Neural cell (in vitro differentiated cells): ENCODE results near the gene CLEC16A. TPM values are rescaled to one million over a fixed set of nuclear protein-coding genes. Genes with fewer than 3 reads are reported as not detected.

Source experiments
- H2AFZ ChIP-seq: fragments of 200-600, 300-800 bp; sonication (generic), shearing (Covaris generic); 2 replicates; pipeline ENCODE4 v1.6.0; 2014; ENCODE audit warnings: low read depth, mild to moderate bottlenecking, antibody characterized with exemption, low read length, moderate library complexity
- H3F3A ChIP-seq: fragments of 200-600 bp; shearing (Covaris generic); 2 replicates; pipeline ENCODE4 v1.6.1; 2016; ENCODE audit warnings: mild to moderate bottlenecking, moderate library complexity, mixed read lengths, antibody characterized with exemption, low read length; ENCODE audit not compliant: insufficient read depth, poor library complexity, severe bottlenecking
- H3K27ac ChIP-seq: fragments of 200-600, 300-800 bp; sonication (generic), shearing (Covaris generic); 2 replicates; pipeline ENCODE4 v1.5.1; 2014; ENCODE audit warnings: mild to moderate bottlenecking, low read length, moderate library complexity
- H3K27me3 ChIP-seq: fragments of 300-800, 200-600 bp; sonication (generic), shearing (Covaris generic); 2 replicates; pipeline ENCODE4 v1.6.0; 2014; ENCODE audit warnings: mild to moderate bottlenecking, low read depth, low read length, moderate library complexity; ENCODE audit not compliant: insufficient read depth
- H3K36me3 ChIP-seq: fragments of 300-800, 200-600 bp; sonication (generic), shearing (Covaris generic); 2 replicates; pipeline ENCODE4 v1.5.1; 2014; ENCODE audit warnings: mild to moderate bottlenecking, antibody characterized with exemption, low read length, moderate library complexity; ENCODE audit not compliant: insufficient read depth
- H3K4me2 ChIP-seq: fragments of 300-800, 200-600 bp; sonication (generic), shearing (Covaris generic); 2 replicates; pipeline ENCODE4 v1.6.0; 2014; ENCODE audit warnings: mild to moderate bottlenecking, low read length
- H3K4me3 ChIP-seq: fragments of 300-800, 200-600 bp; sonication (generic), shearing (Covaris generic); 2 replicates; pipeline ENCODE4 v1.5.1; 2014; ENCODE audit warnings: mild to moderate bottlenecking, low read length, moderate library complexity
- H3K79me2 ChIP-seq: fragments of 200-600 bp; shearing (Covaris generic); replicated peaks from 2 replicates; pipeline ENCODE4 v1.6.0; 2014; ENCODE audit warnings: mild to moderate bottlenecking, low read length, moderate library complexity; ENCODE audit not compliant: insufficient read depth
- H3K9ac ChIP-seq: fragments of 300-800, 200-600 bp; sonication (generic), shearing (Covaris generic); 2 replicates; pipeline ENCODE4 v1.6.1; 2016; ENCODE audit warnings: mild to moderate bottlenecking, low read length, mixed read lengths
- H3K9me2 ChIP-seq: fragments of 200-600 bp; shearing (Covaris generic); 2 replicates; pipeline ENCODE4 v1.6.1; 2016; ENCODE audit warnings: mild to moderate bottlenecking, low read length, mixed read lengths; ENCODE audit not compliant: insufficient read depth
- H3K9me3 ChIP-seq: fragments of 200-600, 300-800 bp; sonication (generic), shearing (Covaris generic); 2 replicates; pipeline ENCODE4 v1.6.1; 2016; ENCODE audit warnings: mild to moderate bottlenecking, mixed run types, low read length, moderate library complexity, mixed read lengths
- H4K20me1 ChIP-seq: fragments of 200-600 bp; shearing (Covaris generic); 2 replicates; pipeline ENCODE4 v1.6.1; 2016; ENCODE audit warnings: mild to moderate bottlenecking, mixed run types; ENCODE audit not compliant: insufficient read depth
- EP300 ChIP-seq: fragments of 450-650 bp; conservative IDR thresholded peaks from 2 replicates; pipeline ENCODE4 v1.6.1; 2014; ENCODE audit warnings: antibody characterized with exemption, mild to moderate bottlenecking, moderate library complexity; ENCODE audit not compliant: poor library complexity, severe bottlenecking
- EZH2 ChIP-seq: fragments of 200-600, 300-800 bp; shearing (Covaris generic), sonication (generic); IDR thresholded peaks from 2 replicates; pipeline ENCODE4 v1.6.1; 2014; ENCODE audit warnings: antibody characterized with exemption, low read length, borderline replicate concordance, mild to moderate bottlenecking; ENCODE audit not compliant: insufficient read depth, poor library complexity, severe bottlenecking
- MXI1 ChIP-seq: fragments of 450-650 bp; conservative IDR thresholded peaks from 2 replicates; pipeline ENCODE4 v1.6.1; 2014; ENCODE audit warnings: antibody characterized with exemption, mild to moderate bottlenecking; ENCODE audit not compliant: poor library complexity, severe bottlenecking
- POLR2AphosphoS5 ChIP-seq: IDR thresholded peaks from 2 replicates; pipeline ENCODE4 v1.6.1; 2012
- RAD21 ChIP-seq: fragments of 450-650 bp; conservative IDR thresholded peaks from 2 replicates; pipeline ENCODE4 v1.6.1; 2014; ENCODE audit warnings: antibody characterized with exemption, mild to moderate bottlenecking, moderate library complexity
- SMC3 ChIP-seq: fragments of 450-650 bp; conservative IDR thresholded peaks from 2 replicates; pipeline ENCODE4 v1.6.1; 2014; ENCODE audit warnings: antibody characterized with exemption, mild to moderate bottlenecking, moderate library complexity; ENCODE audit not compliant: poor library complexity
- TAF1 ChIP-seq: IDR thresholded peaks from 2 replicates; pipeline ENCODE4 v1.6.1; 2012; ENCODE audit warnings: low read depth
- polyA plus RNA-seq: library from polyadenylated mRNA; depleted of rRNA; stranded (reverse); fragments of >200 nt; gene quantifications from 2 replicates; pipeline ENCODE4 v1.2.3, GENCODE V29; 2014
- TF ChIP-seq, protein P1 (sequence below): IDR thresholded peaks from 2 replicates; pipeline ENCODE4 v1.6.1; 2012; ENCODE audit warnings: borderline replicate concordance
- TF ChIP-seq, protein P2 (sequence below): fragments of 450-650 bp; IDR thresholded peaks from 2 replicates; pipeline ENCODE4 v1.5.1; 2014; ENCODE audit warnings: antibody characterized with exemption, mild to moderate bottlenecking, moderate library complexity; ENCODE audit not compliant: poor library complexity, severe bottlenecking

Gene CLEC16A
- polyA plus RNA-seq, 1 donor from 2014 or later: 11.1 TPM

DNA sequence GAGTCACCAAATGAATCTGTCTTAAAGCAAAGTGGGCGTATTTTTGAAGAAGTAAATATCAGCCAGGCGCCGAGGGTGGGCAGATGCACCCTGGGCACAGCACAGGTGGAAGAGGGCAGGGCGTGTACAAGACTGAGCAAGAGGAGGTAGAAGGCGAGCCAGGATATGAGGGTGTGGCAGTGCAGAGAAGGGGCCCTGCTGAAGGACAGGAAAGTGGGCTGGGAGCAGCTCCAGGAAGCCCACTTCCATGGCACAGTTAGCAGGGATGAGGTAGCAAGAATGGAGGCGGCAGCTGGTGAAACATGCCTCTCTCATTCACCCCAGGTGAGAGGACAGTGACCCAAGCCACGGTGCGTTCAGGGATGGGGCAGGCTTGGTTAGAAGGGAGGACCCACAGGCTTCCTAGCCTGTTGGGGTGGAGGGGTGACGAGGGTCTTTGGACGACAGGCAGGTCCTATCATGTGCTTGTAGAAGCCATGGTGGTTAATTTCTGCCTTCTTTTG is 149.3 kb downstream of the CLEC16A start:
- H3K79me2 ChIP-seq: no peaks in the 10 kb centered on the region
- TF ChIP-seq RAD21 (no peak), EP300 (no peak), TAF1 (no peak), SMC3 (no peak), MXI1 (no peak), POLR2AphosphoS5 (no peak), EZH2 (no peak)
- TF ChIP-seq, protein P1, sequence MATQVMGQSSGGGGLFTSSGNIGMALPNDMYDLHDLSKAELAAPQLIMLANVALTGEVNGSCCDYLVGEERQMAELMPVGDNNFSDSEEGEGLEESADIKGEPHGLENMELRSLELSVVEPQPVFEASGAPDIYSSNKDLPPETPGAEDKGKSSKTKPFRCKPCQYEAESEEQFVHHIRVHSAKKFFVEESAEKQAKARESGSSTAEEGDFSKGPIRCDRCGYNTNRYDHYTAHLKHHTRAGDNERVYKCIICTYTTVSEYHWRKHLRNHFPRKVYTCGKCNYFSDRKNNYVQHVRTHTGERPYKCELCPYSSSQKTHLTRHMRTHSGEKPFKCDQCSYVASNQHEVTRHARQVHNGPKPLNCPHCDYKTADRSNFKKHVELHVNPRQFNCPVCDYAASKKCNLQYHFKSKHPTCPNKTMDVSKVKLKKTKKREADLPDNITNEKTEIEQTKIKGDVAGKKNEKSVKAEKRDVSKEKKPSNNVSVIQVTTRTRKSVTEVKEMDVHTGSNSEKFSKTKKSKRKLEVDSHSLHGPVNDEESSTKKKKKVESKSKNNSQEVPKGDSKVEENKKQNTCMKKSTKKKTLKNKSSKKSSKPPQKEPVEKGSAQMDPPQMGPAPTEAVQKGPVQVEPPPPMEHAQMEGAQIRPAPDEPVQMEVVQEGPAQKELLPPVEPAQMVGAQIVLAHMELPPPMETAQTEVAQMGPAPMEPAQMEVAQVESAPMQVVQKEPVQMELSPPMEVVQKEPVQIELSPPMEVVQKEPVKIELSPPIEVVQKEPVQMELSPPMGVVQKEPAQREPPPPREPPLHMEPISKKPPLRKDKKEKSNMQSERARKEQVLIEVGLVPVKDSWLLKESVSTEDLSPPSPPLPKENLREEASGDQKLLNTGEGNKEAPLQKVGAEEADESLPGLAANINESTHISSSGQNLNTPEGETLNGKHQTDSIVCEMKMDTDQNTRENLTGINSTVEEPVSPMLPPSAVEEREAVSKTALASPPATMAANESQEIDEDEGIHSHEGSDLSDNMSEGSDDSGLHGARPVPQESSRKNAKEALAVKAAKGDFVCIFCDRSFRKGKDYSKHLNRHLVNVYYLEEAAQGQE: no peak
- TF ChIP-seq, protein P2, sequence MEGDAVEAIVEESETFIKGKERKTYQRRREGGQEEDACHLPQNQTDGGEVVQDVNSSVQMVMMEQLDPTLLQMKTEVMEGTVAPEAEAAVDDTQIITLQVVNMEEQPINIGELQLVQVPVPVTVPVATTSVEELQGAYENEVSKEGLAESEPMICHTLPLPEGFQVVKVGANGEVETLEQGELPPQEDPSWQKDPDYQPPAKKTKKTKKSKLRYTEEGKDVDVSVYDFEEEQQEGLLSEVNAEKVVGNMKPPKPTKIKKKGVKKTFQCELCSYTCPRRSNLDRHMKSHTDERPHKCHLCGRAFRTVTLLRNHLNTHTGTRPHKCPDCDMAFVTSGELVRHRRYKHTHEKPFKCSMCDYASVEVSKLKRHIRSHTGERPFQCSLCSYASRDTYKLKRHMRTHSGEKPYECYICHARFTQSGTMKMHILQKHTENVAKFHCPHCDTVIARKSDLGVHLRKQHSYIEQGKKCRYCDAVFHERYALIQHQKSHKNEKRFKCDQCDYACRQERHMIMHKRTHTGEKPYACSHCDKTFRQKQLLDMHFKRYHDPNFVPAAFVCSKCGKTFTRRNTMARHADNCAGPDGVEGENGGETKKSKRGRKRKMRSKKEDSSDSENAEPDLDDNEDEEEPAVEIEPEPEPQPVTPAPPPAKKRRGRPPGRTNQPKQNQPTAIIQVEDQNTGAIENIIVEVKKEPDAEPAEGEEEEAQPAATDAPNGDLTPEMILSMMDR: no peak

DNA sequence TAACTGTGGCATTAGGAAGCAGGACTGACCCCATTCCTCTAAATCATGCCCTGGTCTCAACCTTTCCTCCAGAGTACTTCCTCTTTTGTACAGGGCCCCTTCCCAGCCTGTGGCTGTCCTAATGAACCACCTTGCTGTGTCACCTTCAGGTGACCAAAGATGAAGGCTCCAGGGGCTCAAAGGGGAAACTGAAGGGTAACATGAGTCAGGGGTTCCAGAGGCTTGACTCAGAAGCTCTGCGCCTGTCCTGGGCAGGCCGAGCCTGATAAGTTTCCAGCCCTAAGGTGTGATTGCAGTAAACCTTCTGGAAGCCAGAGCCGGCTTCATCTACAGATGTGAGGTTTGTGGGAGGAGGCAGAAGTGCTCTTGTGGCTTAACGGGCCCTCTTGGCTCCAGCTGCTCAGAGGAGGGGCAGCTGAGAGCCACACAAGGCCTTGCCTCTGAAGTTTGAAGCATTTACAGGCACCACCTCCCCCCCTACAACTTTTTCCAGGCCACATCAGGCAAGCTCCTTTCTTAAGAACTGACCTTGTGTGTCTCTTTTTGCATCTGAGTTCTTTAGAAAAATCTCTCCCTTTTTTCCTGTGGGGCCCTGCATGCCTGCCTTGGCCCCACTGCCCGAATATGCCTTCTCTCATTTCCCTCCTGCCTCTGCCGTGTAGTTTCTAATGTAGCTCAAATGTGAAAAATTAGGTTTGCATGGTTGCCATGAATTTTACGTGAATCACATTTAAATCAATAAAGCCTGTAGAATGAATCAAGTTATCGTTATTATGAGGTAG is 149.9 kb downstream of the CLEC16A start:
- H3K36me3 ChIP-seq: no peaks in the 10 kb centered on the region
- H3K79me2 ChIP-seq: no peaks in the 10 kb centered on the region
- no peak overlapping the region for H3K4me2 ChIP-seq
- H4K20me1 ChIP-seq: no peaks in the 10 kb centered on the region
- no peaks in the 10 kb centered on the region for H3F3A ChIP-seq
- H3K9ac ChIP-seq: no peak overlapping the region
- no peak overlapping the region for H2AFZ ChIP-seq
- no peaks in the 10 kb centered on the region for H3K9me3 ChIP-seq
- no peak overlapping the region for H3K4me3 ChIP-seq
- TF ChIP-seq, protein P2: no peak
- TF ChIP-seq TAF1: no peak
- TF ChIP-seq SMC3: no peak
- TF ChIP-seq POLR2AphosphoS5: no peak
- H3K27ac ChIP-seq: no peak overlapping the region
- H3K9me2 ChIP-seq: no peaks in the 10 kb centered on the region
- no peaks in the 10 kb centered on the region for H3K27me3 ChIP-seq

More for the DNA sequence above, 149.3 kb downstream of the CLEC16A start:
- Histone ChIP-seq H3K9me3 (no peaks in the 10 kb centered on the region), H3K36me3 (no peaks in the 10 kb centered on the region), H3F3A (no peaks in the 10 kb centered on the region), H3K9ac (no peak overlapping the region), H2AFZ (no peak overlapping the region), H3K4me2 (no peak overlapping the region), H3K9me2 (no peaks in the 10 kb centered on the region), H3K27me3 (no peaks in the 10 kb centered on the region), H3K4me3 (no peak overlapping the region), H4K20me1 (no peaks in the 10 kb centered on the region), H3K27ac (no peak overlapping the region)
